HG02884 (cell line): Measurements from ENCODE around the gene BMPR1B.

ENCODE experiments used
- ATAC-seq: cut with Tn5 transposase; IDR thresholded peaks from one replicate; pipeline ENCODE4 v1.9.1; 2021; ENCODE audit warnings: mild to moderate bottlenecking, moderate library complexity; ENCODE audit not compliant: unreplicated experiment

The BMPR1B gene

GRCh38 chr4:95080969-95081368, 323.2 kb downstream of the BMPR1B start:
- ATAC-seq, result no peak

GRCh38 chr4:95084584-95084983, 326.8 kb downstream of the BMPR1B start:
- no peak for ATAC-seq

GRCh38 chr4:95085124-95085833, 327.5 kb downstream of the BMPR1B start:
- ATAC-seq, result no peak

- no peak for ATAC-seq
These were observed 328.8 kb downstream of the BMPR1B start for GRCh38 chr4:95086551-95086950.

- ATAC-seq, result no peak
These were observed 330.1 kb downstream of the BMPR1B start for GRCh38 chr4:95087657-95088455.

- no peak for ATAC-seq
These were observed 333.5 kb downstream of the BMPR1B start for GRCh38 chr4:95091272-95091671.

- no peak for ATAC-seq
These were observed 335.0 kb downstream of the BMPR1B start for GRCh38 chr4:95092766-95093165.

- no peak for ATAC-seq
These were observed 335.7 kb downstream of the BMPR1B start for GRCh38 chr4:95093460-95093859.

- no peak for ATAC-seq
These were observed 336.5 kb downstream of the BMPR1B start for GRCh38 chr4:95093936-95094929.

GRCh38 chr4:95095348-95095974, 337.7 kb downstream of the BMPR1B start:
- ATAC-seq, result no peak

- ATAC-seq, result no peak
These were observed 344.5 kb downstream of the BMPR1B start for GRCh38 chr4:95102162-95102790.

GRCh38 chr4:95105112-95105511, 347.4 kb downstream of the BMPR1B start:
- no peak for ATAC-seq

GRCh38 chr4:95105983-95106382, 348.2 kb downstream of the BMPR1B start:
- no peak for ATAC-seq

- ATAC-seq, result no peak
These were observed 348.7 kb downstream of the BMPR1B start for GRCh38 chr4:95106408-95106928.

GRCh38 chr4:95107004-95107403, 349.2 kb downstream of the BMPR1B start:
- no peak for ATAC-seq

GRCh38 chr4:95107635-95108034, 349.9 kb downstream of the BMPR1B start:
- no peak for ATAC-seq

- ATAC-seq, result no peak
These were observed 351.2 kb downstream of the BMPR1B start for GRCh38 chr4:95108883-95109421.

- no peak for ATAC-seq
These were observed 356.8 kb downstream of the BMPR1B start for GRCh38 chr4:95114521-95114920.

GRCh38 chr4:95118497-95118896, 360.7 kb downstream of the BMPR1B start:
- no peak for ATAC-seq

- ATAC-seq, result no peak
These were observed 362.7 kb downstream of the BMPR1B start for GRCh38 chr4:95120456-95120855.
